Loucy (cell line): ENCODE measurements around the gene CDC20B.

Experiments
- H2AFZ ChIP-seq: fragments of 200-600 bp; sonication (generic); 2 replicates; pipeline ENCODE4 v1.6.0; 2016; ENCODE audit warnings: antibody characterized with exemption, mild to moderate bottlenecking, low read length, moderate library complexity
- H3F3A ChIP-seq: fragments of 200-600 bp; 2 replicates; pipeline ENCODE4 v1.6.0; 2016; ENCODE audit warnings: antibody characterized with exemption, low read depth, mild to moderate bottlenecking
- H3K27me3 ChIP-seq: fragments of 200-600 bp; sonication (generic); 2 replicates; pipeline ENCODE4 v1.6.1; 2014; ENCODE audit warnings: low read length, mild to moderate bottlenecking; ENCODE audit not compliant: insufficient read depth, poor library complexity, severe bottlenecking
- H3K36me3 ChIP-seq: fragments of 200-600 bp; sonication (generic); 2 replicates; pipeline ENCODE4 v1.6.1; 2016; ENCODE audit warnings: low read length; ENCODE audit not compliant: insufficient read depth
- H3K4me1 ChIP-seq: fragments of 200-600 bp; sonication (generic); 2 replicates; pipeline ENCODE4 v1.5.1; 2014; ENCODE audit warnings: low read length, mild to moderate bottlenecking; ENCODE audit not compliant: insufficient read depth, poor library complexity, severe bottlenecking
- H3K4me2 ChIP-seq: fragments of 200-600 bp; sonication (generic); 2 replicates; pipeline ENCODE4 v1.6.0; 2014; ENCODE audit warnings: antibody characterized with exemption, low read length, low read depth, mild to moderate bottlenecking; ENCODE audit not compliant: poor library complexity, severe bottlenecking
- H3K4me3 ChIP-seq: fragments of 200-600 bp; sonication (generic); 2 replicates; pipeline ENCODE4 v1.5.1; 2014; ENCODE audit warnings: low read length, mild to moderate bottlenecking, mixed read lengths; ENCODE audit not compliant: poor library complexity, severe bottlenecking
- H3K79me2 ChIP-seq: fragments of 200-600 bp; sonication (generic); 2 replicates; pipeline ENCODE4 v1.6.1; 2014; ENCODE audit warnings: low read length; ENCODE audit not compliant: insufficient read depth
- H3K9ac ChIP-seq: fragments of 200-600 bp; sonication (generic); 2 replicates; pipeline ENCODE4 v1.6.0; 2014; ENCODE audit warnings: mild to moderate bottlenecking, low read depth, low read length, moderate library complexity; ENCODE audit not compliant: poor library complexity, severe bottlenecking
- H3K9me2 ChIP-seq: fragments of 200-600 bp; sonication (generic); replicated peaks from 2 replicates; pipeline ENCODE4 v1.6.1; 2016; ENCODE audit warnings: low read depth, low read length, mixed read lengths
- H3K9me3 ChIP-seq: fragments of 200-600 bp; sonication (generic); 2 replicates; pipeline ENCODE4 v1.6.1; 2014; ENCODE audit warnings: mild to moderate bottlenecking, antibody characterized with exemption, low read length, low read depth; ENCODE audit not compliant: insufficient read depth
- H4K20me1 ChIP-seq: fragments of 200-600 bp; sonication (generic); 2 replicates; pipeline ENCODE4 v1.6.0; 2014; ENCODE audit warnings: antibody characterized with exemption, low read length, mild to moderate bottlenecking; ENCODE audit not compliant: insufficient read depth, poor library complexity, severe bottlenecking
- EZH2phosphoT487 ChIP-seq: fragments of 200-600 bp; IDR thresholded peaks from 2 replicates; pipeline ENCODE4 v1.6.1; 2018; ENCODE audit warnings: antibody characterized with exemption, mild to moderate bottlenecking, moderate library complexity, borderline replicate concordance
- TF ChIP-seq, protein P1 (sequence below): fragments of 200-600 bp; sonication (generic); conservative IDR thresholded peaks from 2 replicates; pipeline ENCODE4 v1.5.1; 2014; ENCODE audit warnings: mild to moderate bottlenecking, antibody characterized with exemption, low read length

Gene CDC20B

GRCh38 chr5:55071413-55071812, 101.6 kb downstream of the CDC20B start:
- no peaks in the 10 kb centered on the region for H4K20me1 ChIP-seq
- no peaks in the 10 kb centered on the region for H3K36me3 ChIP-seq
- H3F3A ChIP-seq, result peaks cover 6% of the 10 kb centered on the region; the same call in 1 of the 2 replicates
- peaks cover 54% of the 10 kb centered on the region for H3K4me1 ChIP-seq
- no peak for TF ChIP-seq EZH2phosphoT487
- H3K9me3 ChIP-seq, result no peaks in the 10 kb centered on the region
- no peaks in the 10 kb centered on the region for H3K27me3 ChIP-seq
- H3K9me2 ChIP-seq, result no peaks in the 10 kb centered on the region
- H2AFZ ChIP-seq, result peak overlapping the region; percentile 16; the same call in 1 of the 2 replicates
- H3K4me2 ChIP-seq, result peak overlapping the region; percentile 82
- no peaks in the 10 kb centered on the region for H3K79me2 ChIP-seq
- peak overlapping the region; percentile 69 for H3K9ac ChIP-seq
- no peak overlapping the region for H3K4me3 ChIP-seq

DNA sequence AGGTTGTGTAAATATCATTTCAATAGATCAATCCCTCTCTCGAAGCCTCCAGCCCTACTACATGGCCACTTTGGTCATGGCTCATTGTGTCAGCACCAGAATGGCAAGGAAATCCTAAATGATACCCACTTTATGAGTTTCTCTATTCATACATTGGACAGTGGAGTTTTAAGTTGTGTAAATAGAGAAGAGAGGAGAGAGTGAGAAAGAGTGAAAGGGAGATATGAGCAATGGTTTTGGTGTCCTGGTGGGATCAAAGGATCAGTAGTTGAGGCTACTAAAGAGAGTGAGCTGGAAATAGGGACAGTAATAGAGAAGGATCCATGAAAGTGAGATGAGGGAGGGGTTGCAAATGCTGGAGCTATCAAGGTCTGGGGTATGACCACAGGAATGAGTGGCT, 102.0 kb downstream of the CDC20B start:
- H4K20me1 ChIP-seq, result no peaks in the 10 kb centered on the region
- H3K79me2 ChIP-seq, result no peaks in the 10 kb centered on the region
- H3F3A ChIP-seq, result peaks cover 6% of the 10 kb centered on the region; the same call in 1 of the 2 replicates
- H3K9ac ChIP-seq, result peak overlapping the region; percentile 69
- H3K4me3 ChIP-seq, result no peak overlapping the region
- no peaks in the 10 kb centered on the region for H3K36me3 ChIP-seq
- H2AFZ ChIP-seq, result no peak overlapping the region
- H3K4me2 ChIP-seq, result no peak overlapping the region
- TF ChIP-seq EZH2phosphoT487, result no peak
- TF ChIP-seq, protein P1, sequence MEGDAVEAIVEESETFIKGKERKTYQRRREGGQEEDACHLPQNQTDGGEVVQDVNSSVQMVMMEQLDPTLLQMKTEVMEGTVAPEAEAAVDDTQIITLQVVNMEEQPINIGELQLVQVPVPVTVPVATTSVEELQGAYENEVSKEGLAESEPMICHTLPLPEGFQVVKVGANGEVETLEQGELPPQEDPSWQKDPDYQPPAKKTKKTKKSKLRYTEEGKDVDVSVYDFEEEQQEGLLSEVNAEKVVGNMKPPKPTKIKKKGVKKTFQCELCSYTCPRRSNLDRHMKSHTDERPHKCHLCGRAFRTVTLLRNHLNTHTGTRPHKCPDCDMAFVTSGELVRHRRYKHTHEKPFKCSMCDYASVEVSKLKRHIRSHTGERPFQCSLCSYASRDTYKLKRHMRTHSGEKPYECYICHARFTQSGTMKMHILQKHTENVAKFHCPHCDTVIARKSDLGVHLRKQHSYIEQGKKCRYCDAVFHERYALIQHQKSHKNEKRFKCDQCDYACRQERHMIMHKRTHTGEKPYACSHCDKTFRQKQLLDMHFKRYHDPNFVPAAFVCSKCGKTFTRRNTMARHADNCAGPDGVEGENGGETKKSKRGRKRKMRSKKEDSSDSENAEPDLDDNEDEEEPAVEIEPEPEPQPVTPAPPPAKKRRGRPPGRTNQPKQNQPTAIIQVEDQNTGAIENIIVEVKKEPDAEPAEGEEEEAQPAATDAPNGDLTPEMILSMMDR, result no peak
- H3K9me3 ChIP-seq, result no peaks in the 10 kb centered on the region
- H3K9me2 ChIP-seq, result no peaks in the 10 kb centered on the region
- H3K4me1 ChIP-seq, result peaks cover 58% of the 10 kb centered on the region
- H3K27me3 ChIP-seq, result no peaks in the 10 kb centered on the region

DNA sequence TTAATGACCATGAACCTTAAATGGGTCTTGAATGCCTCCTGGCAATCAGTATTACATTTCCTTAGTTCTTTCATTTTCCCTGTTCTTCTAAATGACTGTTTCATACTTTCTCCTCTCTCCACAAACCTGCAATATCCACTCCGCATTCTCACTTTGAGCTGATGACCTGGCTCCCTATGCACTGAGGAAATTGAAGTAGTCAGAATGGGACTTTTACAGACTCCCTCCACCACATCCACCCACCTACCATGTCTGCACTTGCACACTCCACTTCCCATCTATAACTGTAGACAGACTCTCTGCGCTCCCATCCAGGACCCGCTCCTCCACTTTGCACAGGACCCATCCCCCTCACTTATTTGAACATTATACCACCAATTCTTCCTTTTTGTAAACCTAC, 106.7 kb downstream of the CDC20B start:
- H3K36me3 ChIP-seq, result no peaks in the 10 kb centered on the region
- H3K4me2 ChIP-seq, result no peak overlapping the region
- no peaks in the 10 kb centered on the region for H3K9me2 ChIP-seq
- H3K27me3 ChIP-seq, result no peaks in the 10 kb centered on the region
- no peaks in the 10 kb centered on the region for H3F3A ChIP-seq
- peaks cover 59% of the 10 kb centered on the region for H3K4me1 ChIP-seq
- TF ChIP-seq, protein P1, result no peak
- TF ChIP-seq EZH2phosphoT487, result no peak
- H3K9me3 ChIP-seq, result no peaks in the 10 kb centered on the region
- H2AFZ ChIP-seq, result no peak overlapping the region
- no peak overlapping the region for H3K4me3 ChIP-seq
- no peak overlapping the region for H3K9ac ChIP-seq
- no peaks in the 10 kb centered on the region for H4K20me1 ChIP-seq
- no peaks in the 10 kb centered on the region for H3K79me2 ChIP-seq

DNA sequence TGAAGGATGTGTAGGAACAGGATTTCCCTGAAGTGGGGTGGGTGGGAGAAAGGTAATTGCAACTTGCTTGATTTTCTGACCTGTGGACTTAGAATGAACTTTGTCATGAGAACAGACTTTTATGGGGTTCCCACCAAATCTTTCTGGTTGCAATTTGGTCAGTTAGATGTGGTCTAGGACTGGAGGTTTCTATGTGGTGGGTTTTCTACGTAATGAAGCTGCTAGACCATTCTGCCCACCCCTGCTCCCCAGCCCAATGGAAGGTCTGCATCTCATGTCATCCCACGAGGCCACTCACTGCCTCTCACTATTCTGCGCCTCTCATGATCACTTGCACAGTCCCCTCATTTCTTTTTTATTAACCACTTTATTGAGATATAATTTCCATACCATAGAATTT, 108.5 kb downstream of the CDC20B start:
- H3K9me2 ChIP-seq, result no peaks in the 10 kb centered on the region
- no peaks in the 10 kb centered on the region for H3K27me3 ChIP-seq
- TF ChIP-seq, protein P1, result no peak
- no peak for TF ChIP-seq EZH2phosphoT487
- H3K4me1 ChIP-seq, result peaks cover 57% of the 10 kb centered on the region
- H3K4me2 ChIP-seq, result no peak overlapping the region
- H3K9ac ChIP-seq, result no peak overlapping the region
- no peaks in the 10 kb centered on the region for H3K9me3 ChIP-seq
- no peak overlapping the region for H2AFZ ChIP-seq
- H4K20me1 ChIP-seq, result no peaks in the 10 kb centered on the region
- H3K36me3 ChIP-seq, result no peaks in the 10 kb centered on the region
- H3K79me2 ChIP-seq, result no peaks in the 10 kb centered on the region
- no peaks in the 10 kb centered on the region for H3F3A ChIP-seq
- H3K4me3 ChIP-seq, result no peak overlapping the region
